Sigmoid colon (tissue), 7 donors: ENCODE measurements around the gene SPSB1. TPM values are rescaled to one million over a fixed set of nuclear protein-coding genes. Genes with fewer than 3 reads are reported as not detected.

Experiments used
- DNase-seq: peaks from one replicate; pipeline ENCODE4 v3.0.0-alpha.2; 2019
- H3K27ac ChIP-seq, 4 donors: fragments of 200-600 bp; sonication (generic); one replicate each; pipeline ENCODE4 v1.5.1; 2016 to 2019; ENCODE audit warnings: mild to moderate bottlenecking in 1 of 4
- H3K27me3 ChIP-seq, 3 donors: fragments of 200-600 bp; sonication (generic); one replicate each; pipeline ENCODE4 v1.5.1; 2019; ENCODE audit warnings: mild to moderate bottlenecking in 1 of 3
- H3K36me3 ChIP-seq, 4 donors: fragments of 200-600 bp; sonication (generic); one replicate each; pipeline ENCODE4 v1.5.1; 2016 to 2019
- H3K4me1 ChIP-seq, 4 donors: fragments of 200-600 bp; sonication (generic); one replicate each; pipeline ENCODE4 v1.5.1; 2017 to 2019
- H3K4me3 ChIP-seq, 4 donors: fragments of 200-600 bp; sonication (generic); one replicate each; pipeline ENCODE4 v1.5.1; 2017 to 2019; ENCODE audit warnings: mild to moderate bottlenecking in 2 of 4, moderate library complexity in 1 of 4
- H3K9me3 ChIP-seq, 4 donors: fragments of 200-600 bp in 3 of 4; sonication (generic) in 3 of 4; one replicate each; pipeline versions ENCODE4 v1.5.1 to v1.6.1; 2013 to 2019
- EP300 ChIP-seq, 4 donors: sonication (generic); formaldehyde crosslinking; IDR thresholded peaks; one replicate each; pipeline ENCODE4 v1.6.1; 2017; ENCODE audit warnings: antibody characterized with exemption in 4 of 4
- POLR2A ChIP-seq, 2 donors: fragments of 450-650 bp; IDR thresholded peaks; one replicate each; pipeline ENCODE4 v1.6.1; 2016; ENCODE audit warnings: antibody characterized with exemption in 2 of 2, mild to moderate bottlenecking in 2 of 2, moderate library complexity in 2 of 2
- POLR2AphosphoS5 ChIP-seq, 4 donors: sonication (generic); formaldehyde crosslinking; IDR thresholded peaks; one replicate each; pipeline ENCODE4 v1.6.1; 2017; ENCODE audit warnings: antibody characterized with exemption in 4 of 4
- WGBS, 2 donors: extraction: QIAGEN DNeasy Blood & Tissue Kit; methylation state at CpG; one replicate each; pipeline ENCODE4 v1.1.7; 2013; 5-methylcytosine and 5-hydroxymethylcytosine counted together
- intact Hi-C: fragments of 100-400 bp; cut with DNase I; formaldehyde crosslinking; loops from one replicate; pipeline ENCODE4 v1.15.1; 2023
- polyA plus RNA-seq, 3 donors: library from polyadenylated mRNA; stranded (reverse); fragments of 200-250 nt; gene quantifications; one replicate each; pipeline ENCODE4 v1.2.3, GENCODE V29; 2013
- total RNA-seq, 4 donors: library from RNA; depleted of rRNA; stranded (reverse); fragments of >200 nt; gene quantifications; one replicate each; pipeline ENCODE4 v1.1.0, GENCODE V29; 2016
- TF ChIP-seq, protein P1 (sequence below), 4 experiments: fragments of 450-650 bp in 3 of 4; fragments of 200-600 bp in 1 of 4; IDR thresholded peaks; one replicate each; pipeline ENCODE4 v1.5.1; 2016 to 2019; ENCODE audit warnings: antibody characterized with exemption in 4 of 4, mild to moderate bottlenecking in 3 of 4, moderate library complexity in 2 of 4
- donor health status: healthy with polysubstance abuse.
- donor health status: Bipolar disorder and iron deficiency.
- donor health status: healthy.

The SPSB1 gene
- total and polyA plus RNA-seq, 7 donors, result 17.4 to 34.3 (median 26.4) TPM

DNA sequence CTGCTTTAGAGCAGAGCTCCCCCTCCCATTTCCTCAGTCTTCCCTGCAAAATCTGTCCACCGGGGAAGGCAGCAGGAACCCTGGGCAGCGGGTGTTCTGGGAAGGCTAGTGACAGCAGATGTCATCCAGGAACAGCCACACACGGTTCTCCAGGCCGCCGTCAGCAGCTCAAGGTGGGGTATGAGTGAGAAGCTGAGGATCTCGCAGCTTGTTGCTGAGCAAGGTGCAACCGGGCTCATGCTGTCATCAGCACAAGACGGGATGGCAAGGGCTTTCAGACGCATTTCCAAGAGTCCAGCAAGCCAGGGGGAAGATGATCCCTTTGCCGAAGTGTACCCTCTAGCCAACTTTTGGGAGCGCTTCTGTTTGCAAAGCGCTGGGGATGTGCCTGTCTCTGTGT, 23.0 kb upstream of the SPSB1 start:
- DNase-seq, result no peak
- Histone ChIP-seq H3K9me3 (no peaks in the 10 kb centered on the region), H3K27ac (no peak overlapping the region), H3K36me3 (peaks cover 5 to 25% (median 6%) of the 10 kb centered on the region in 4 donors), H3K4me1 (peaks cover 0 to 27% (median 18%) of the 10 kb centered on the region in 4 donors), H3K4me3 (no peak overlapping the region), H3K27me3 (no peaks in the 10 kb centered on the region)
- intact Hi-C loops, result loop anchor here (5.0 to 10.0 kb wide), 2 partner anchors 188 to 305 kb away; no protein-coding TSS in a partner anchor
- no peak for TF ChIP-seq POLR2A (IDR thresholded peaks at IDR 0.05)
- no peak for TF ChIP-seq POLR2AphosphoS5 (IDR thresholded peaks at IDR 0.05)
- TF ChIP-seq EP300 (IDR thresholded peaks at IDR 0.05), result no peak
- 88 to 89% methylated on average over 12 of the region's 12 CpGs for WGBS, 2 donors

DNA sequence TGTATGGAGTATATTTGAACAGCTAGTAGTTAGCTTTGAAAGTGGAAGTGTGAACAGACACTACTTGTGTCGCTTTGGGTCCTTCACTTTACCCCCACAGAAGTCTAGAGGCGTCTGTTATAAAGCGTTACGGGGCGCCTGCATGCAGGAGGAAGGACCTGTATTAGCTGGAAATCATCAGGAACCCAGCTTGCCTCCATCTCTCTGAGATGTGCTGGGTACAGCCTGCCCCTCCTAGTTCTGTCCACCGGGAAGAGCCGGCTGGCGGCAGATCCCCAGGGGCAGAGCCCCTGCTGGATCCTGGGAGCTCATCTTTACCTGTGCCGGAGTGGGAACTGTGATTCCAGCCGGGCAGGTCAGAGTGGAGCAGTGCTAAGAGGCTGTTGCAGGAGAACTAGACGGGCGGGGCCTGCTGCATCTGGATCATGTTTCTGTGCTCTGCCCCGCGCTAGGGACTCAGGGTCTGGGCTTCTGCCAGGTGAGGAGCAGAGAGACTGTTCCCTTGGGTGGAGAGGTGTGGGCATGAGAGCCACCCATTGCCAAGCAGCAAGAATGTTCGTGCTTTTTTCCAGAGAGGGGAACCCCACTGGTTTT, 22.3 kb upstream of the SPSB1 start:
- peaks cover 0 to 29% (median 20%) of the 10 kb centered on the region in 4 donors for H3K4me1 ChIP-seq
- H3K27me3 ChIP-seq, result no peaks in the 10 kb centered on the region
- TF ChIP-seq, protein P1, sequence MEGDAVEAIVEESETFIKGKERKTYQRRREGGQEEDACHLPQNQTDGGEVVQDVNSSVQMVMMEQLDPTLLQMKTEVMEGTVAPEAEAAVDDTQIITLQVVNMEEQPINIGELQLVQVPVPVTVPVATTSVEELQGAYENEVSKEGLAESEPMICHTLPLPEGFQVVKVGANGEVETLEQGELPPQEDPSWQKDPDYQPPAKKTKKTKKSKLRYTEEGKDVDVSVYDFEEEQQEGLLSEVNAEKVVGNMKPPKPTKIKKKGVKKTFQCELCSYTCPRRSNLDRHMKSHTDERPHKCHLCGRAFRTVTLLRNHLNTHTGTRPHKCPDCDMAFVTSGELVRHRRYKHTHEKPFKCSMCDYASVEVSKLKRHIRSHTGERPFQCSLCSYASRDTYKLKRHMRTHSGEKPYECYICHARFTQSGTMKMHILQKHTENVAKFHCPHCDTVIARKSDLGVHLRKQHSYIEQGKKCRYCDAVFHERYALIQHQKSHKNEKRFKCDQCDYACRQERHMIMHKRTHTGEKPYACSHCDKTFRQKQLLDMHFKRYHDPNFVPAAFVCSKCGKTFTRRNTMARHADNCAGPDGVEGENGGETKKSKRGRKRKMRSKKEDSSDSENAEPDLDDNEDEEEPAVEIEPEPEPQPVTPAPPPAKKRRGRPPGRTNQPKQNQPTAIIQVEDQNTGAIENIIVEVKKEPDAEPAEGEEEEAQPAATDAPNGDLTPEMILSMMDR (IDR thresholded peaks at IDR 0.05), result no peak
- peak in 1 of 4 donors; percentile 24 for TF ChIP-seq POLR2AphosphoS5 (IDR thresholded peaks at IDR 0.05)
- intact Hi-C loops, result no loop called here
- H3K27ac ChIP-seq, result no peak overlapping the region
- no peak for DNase-seq
- H3K9me3 ChIP-seq, result no peaks in the 10 kb centered on the region
- no peak overlapping the region for H3K4me3 ChIP-seq
- WGBS, 2 donors, result 43 to 70% methylated on average over 15 of the region's 15 CpGs
- H3K36me3 ChIP-seq, result peaks cover 0 to 19% (median under 1%) of the 10 kb centered on the region in 4 donors

- intact Hi-C loops, result no loop called here
- DNase-seq, result no peak
- peaks cover 0 to 10% (median 0%) of the 10 kb centered on the region in 4 donors for H3K36me3 ChIP-seq
- H3K4me1 ChIP-seq, result peaks cover 0 to 34% (median 26%) of the 10 kb centered on the region in 4 donors
- no peak overlapping the region for H3K27ac ChIP-seq
- 81 to 85% methylated on average over 11 of the region's 11 CpGs for WGBS, 2 donors
- H3K9me3 ChIP-seq, result no peaks in the 10 kb centered on the region
- no peak overlapping the region for H3K4me3 ChIP-seq
- TF ChIP-seq POLR2AphosphoS5 (IDR thresholded peaks at IDR 0.05) (no peak), POLR2A (IDR thresholded peaks at IDR 0.05) (no peak), EP300 (IDR thresholded peaks at IDR 0.05) (no peak)
- TF ChIP-seq, protein P1 (IDR thresholded peaks at IDR 0.05), result no peak
- H3K27me3 ChIP-seq, result no peaks in the 10 kb centered on the region
Measured at GRCh38 chr1:9271283-9271682, 21.4 kb upstream of the SPSB1 start.

DNA sequence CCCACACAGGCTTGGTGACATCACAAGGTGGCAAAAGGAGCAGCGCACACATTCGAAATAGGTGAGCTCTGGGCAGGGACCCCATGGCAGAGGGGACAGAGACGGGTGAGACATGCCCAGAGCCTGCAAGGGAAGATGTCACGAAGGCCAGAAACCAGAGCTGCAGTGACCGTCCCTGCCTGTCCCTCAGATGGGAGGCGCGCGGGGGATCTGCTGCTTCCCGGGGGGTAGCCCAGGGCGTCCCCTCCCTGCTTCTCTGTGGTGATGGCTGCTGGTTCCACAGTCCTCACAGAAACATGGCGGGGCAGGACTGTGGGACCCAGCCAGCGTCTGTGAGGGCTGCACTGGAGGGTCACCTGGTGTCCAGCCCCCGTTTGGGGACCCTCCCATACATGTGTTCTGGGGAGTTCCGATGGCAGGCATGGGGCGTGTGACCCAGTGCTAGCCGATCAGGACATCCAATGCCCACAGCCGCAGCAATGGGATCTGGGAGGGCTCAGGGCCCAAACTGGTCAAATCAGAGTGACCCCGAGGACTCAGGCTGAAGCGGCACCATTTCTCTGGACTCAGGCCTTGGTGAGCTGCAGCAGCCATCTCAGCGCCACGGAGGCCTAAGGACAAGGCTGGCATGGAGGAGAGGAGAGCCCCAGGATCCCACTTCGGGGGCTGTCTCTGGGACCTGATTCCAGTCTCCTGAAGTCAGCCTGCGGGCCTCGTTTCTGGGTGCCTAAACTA, 20.7 kb upstream of the SPSB1 start:
- H3K36me3 ChIP-seq, result peaks cover 0 to 9% (median 0%) of the 10 kb centered on the region in 4 donors
- H3K4me1 ChIP-seq, result peaks cover 0 to 27% (median 21%) of the 10 kb centered on the region in 4 donors
- TF ChIP-seq POLR2AphosphoS5 (IDR thresholded peaks at IDR 0.05) (no peak), POLR2A (IDR thresholded peaks at IDR 0.05) (no peak), EP300 (IDR thresholded peaks at IDR 0.05) (no peak)
- TF ChIP-seq, protein P1 (IDR thresholded peaks at IDR 0.05), result no peak
- H3K27me3 ChIP-seq, result no peaks in the 10 kb centered on the region
- no peak overlapping the region for H3K27ac ChIP-seq
- no peak for DNase-seq
- intact Hi-C loops, result no loop called here
- H3K4me3 ChIP-seq, result no peak overlapping the region
- WGBS, 2 donors, result 93 to 94% methylated on average over 24 of the region's 24 CpGs
- H3K9me3 ChIP-seq, result no peaks in the 10 kb centered on the region

DNA sequence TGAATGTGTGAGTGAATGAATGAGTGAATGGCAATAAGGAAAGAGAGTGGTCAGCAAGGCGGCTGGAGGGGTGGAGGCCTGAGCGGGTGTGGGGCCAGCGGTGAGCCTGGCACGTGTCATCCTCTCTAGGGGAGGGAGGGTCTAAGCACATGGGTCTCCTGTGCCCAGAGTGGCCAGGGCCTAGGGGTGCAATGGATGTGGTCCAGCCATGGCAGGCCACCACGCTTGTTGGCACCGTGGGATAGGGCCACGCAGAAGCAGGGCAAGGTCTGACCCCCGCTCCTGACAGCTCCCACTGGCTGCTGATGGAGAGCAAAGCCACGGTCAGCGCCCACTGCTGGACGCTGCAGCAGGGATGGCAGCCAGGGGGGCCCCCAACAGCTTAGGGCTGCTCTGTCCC, 19.5 kb upstream of the SPSB1 start:
- Histone ChIP-seq H3K27ac (no peak overlapping the region), H3K4me3 (no peak overlapping the region), H3K36me3 (peaks cover 0 to 9% (median 0%) of the 10 kb centered on the region in 4 donors), H3K9me3 (no peaks in the 10 kb centered on the region), H3K27me3 (no peaks in the 10 kb centered on the region), H3K4me1 (peaks cover 0 to 20% (median 16%) of the 10 kb centered on the region in 4 donors)
- DNase-seq, result no peak
- TF ChIP-seq, protein P1 (IDR thresholded peaks at IDR 0.05), result no peak
- TF ChIP-seq POLR2AphosphoS5 (IDR thresholded peaks at IDR 0.05), result peak in 1 of 4 donors; percentile 1
- intact Hi-C loops, result no loop called here
- 76 to 88% methylated on average over 11 of the region's 11 CpGs for whole genome bisulfite sequencing, 2 donors
